ENCODE measurements around the gene MRGPRX2. TPM values are rescaled to one million over a fixed set of nuclear protein-coding genes. Genes with fewer than 3 reads are reported as not detected.

The MRGPRX2 gene
- total RNA-seq, 1 donor: not detected

GRCh38 chr11:19077965-19078364 lies 17.4 kb upstream of the MRGPRX2 start:
- no peaks in the 10 kb centered on the region for H3K79me2 ChIP-seq (ENCODE audit: insufficient read depth, low read length)
- H3K27ac ChIP-seq (ENCODE audit: low read depth, low read length): no peak overlapping the region
- no peak overlapping the region for H3K4me2 ChIP-seq (ENCODE audit: insufficient read depth, low read length)
- DNase-seq (ENCODE audit: insufficient read length, low spot score, missing footprints): no peak
- H3K4me1 ChIP-seq (ENCODE audit: insufficient read depth, low read length): peaks cover 23% of the 10 kb centered on the region
- no peaks in the 10 kb centered on the region for H4K20me1 ChIP-seq (ENCODE audit: insufficient read depth, low read length)
- no peaks in the 10 kb centered on the region for H3K9me3 ChIP-seq (ENCODE audit: low read depth, low read length)
- no peak for TF ChIP-seq CTCF (IDR thresholded peaks at IDR 0.05; ENCODE audit: extremely low read depth, low read depth, low read length)
- H3K36me3 ChIP-seq (ENCODE audit: insufficient read depth, low read length): no peaks in the 10 kb centered on the region
- H3K4me3 ChIP-seq (ENCODE audit: insufficient read depth, low read length): no peak overlapping the region
- H2AFZ ChIP-seq (ENCODE audit: low read length): no peak overlapping the region
- H3K27me3 ChIP-seq (ENCODE audit: insufficient read depth, low read length): peaks cover 15% of the 10 kb centered on the region

GRCh38 chr11:19076744-19077589 lies 16.4 kb upstream of the MRGPRX2 start:
- no peaks in the 10 kb centered on the region for H3K36me3 ChIP-seq (ENCODE audit: insufficient read depth, low read length)
- H3K4me3 ChIP-seq (ENCODE audit: insufficient read depth, low read length): no peak overlapping the region
- no peaks in the 10 kb centered on the region for H3K9me3 ChIP-seq (ENCODE audit: low read depth, low read length)
- no peak overlapping the region for H2AFZ ChIP-seq (ENCODE audit: low read length)
- no peaks in the 10 kb centered on the region for H3K79me2 ChIP-seq (ENCODE audit: insufficient read depth, low read length)
- no peaks in the 10 kb centered on the region for H4K20me1 ChIP-seq (ENCODE audit: insufficient read depth, low read length)
- no peak overlapping the region for H3K27ac ChIP-seq (ENCODE audit: low read depth, low read length)
- TF ChIP-seq CTCF (IDR thresholded peaks at IDR 0.05; ENCODE audit: extremely low read depth, low read depth, low read length): peak; percentile 99
- peaks cover 15% of the 10 kb centered on the region for H3K27me3 ChIP-seq (ENCODE audit: insufficient read depth, low read length)
- peaks cover 23% of the 10 kb centered on the region for H3K4me1 ChIP-seq (ENCODE audit: insufficient read depth, low read length)
- peak overlapping the region; percentile 26 for H3K4me2 ChIP-seq (ENCODE audit: insufficient read depth, low read length)
- DNase-seq (ENCODE audit: insufficient read length, low spot score, missing footprints): peak; percentile 89

- TF ChIP-seq CTCF (IDR thresholded peaks at IDR 0.05; ENCODE audit: extremely low read depth, low read depth, low read length): no peak
- H3K27ac ChIP-seq (ENCODE audit: low read depth, low read length): no peak overlapping the region
- H3K9me3 ChIP-seq (ENCODE audit: low read depth, low read length): no peaks in the 10 kb centered on the region
- no peak overlapping the region for H3K4me3 ChIP-seq (ENCODE audit: insufficient read depth, low read length)
- DNase-seq (ENCODE audit: insufficient read length, low spot score, missing footprints): no peak
- H3K4me1 ChIP-seq (ENCODE audit: insufficient read depth, low read length): peaks cover 18% of the 10 kb centered on the region
- H2AFZ ChIP-seq (ENCODE audit: low read length): no peak overlapping the region
- H3K36me3 ChIP-seq (ENCODE audit: insufficient read depth, low read length): no peaks in the 10 kb centered on the region
- no peak overlapping the region for H3K4me2 ChIP-seq (ENCODE audit: insufficient read depth, low read length)
- no peaks in the 10 kb centered on the region for H4K20me1 ChIP-seq (ENCODE audit: insufficient read depth, low read length)
- peaks cover 15% of the 10 kb centered on the region for H3K27me3 ChIP-seq (ENCODE audit: insufficient read depth, low read length)
- H3K79me2 ChIP-seq (ENCODE audit: insufficient read depth, low read length): no peaks in the 10 kb centered on the region
These were observed 15.1 kb upstream of the MRGPRX2 start for GRCh38 chr11:19075636-19076035.
